Testis (tissue), 3 donors: ENCODE measurements around the gene CDKN3. TPM values are rescaled to one million over a fixed set of nuclear protein-coding genes. Genes with fewer than 3 reads are reported as not detected.
"Not testable (repeated sequence)": the region's sequence is repeated elsewhere in the genome, so short reads cannot be mapped to it uniquely, and the experiment has no call there.

ENCODE experiments used
- DNase-seq: peaks from one replicate; pipeline ENCODE4 v3.0.0-alpha.2; 2019
- H3K27ac ChIP-seq, 2 donors: fragments of 200-600 bp; sonication (generic); one replicate each; pipeline ENCODE4 v1.5.1; 2019
- H3K27me3 ChIP-seq: fragments of 200-600 bp; sonication (generic); one replicate; pipeline ENCODE4 v1.5.1; 2019
- H3K36me3 ChIP-seq: fragments of 200-600 bp; sonication (generic); one replicate; pipeline ENCODE4 v1.5.1; 2017; ENCODE audit warnings: low read depth; ENCODE audit errors: missing control alignments
- H3K4me1 ChIP-seq: fragments of 200-600 bp; sonication (generic); one replicate; pipeline ENCODE4 v1.5.1; 2019
- H3K4me3 ChIP-seq, 2 donors: fragments of 200-600 bp; sonication (generic); one replicate each; pipeline ENCODE4 v1.5.1; 2017 to 2019
- H3K9me3 ChIP-seq: fragments of 200-600 bp; sonication (generic); one replicate; pipeline ENCODE4 v1.5.1; 2017
- CTCF ChIP-seq, 3 experiments: fragments of 450-650 bp in 2 of 3; fragments of 200-600 bp in 1 of 3; sonication (generic) in 1 of 3; IDR thresholded peaks; one replicate each; pipeline ENCODE4 v1.5.1; 2016 to 2019; ENCODE audit warnings: antibody characterized with exemption in 3 of 3, mild to moderate bottlenecking in 2 of 3, moderate library complexity in 1 of 3
- POLR2A ChIP-seq: fragments of 450-650 bp; IDR thresholded peaks from one replicate; pipeline ENCODE4 v1.6.1; 2017; ENCODE audit warnings: antibody characterized with exemption, mild to moderate bottlenecking, moderate library complexity
- WGBS, 2 donors: methylation state at CpG; one replicate each; pipeline ENCODE4 v1.1.5; 2018; 5-methylcytosine and 5-hydroxymethylcytosine counted together
- intact Hi-C: fragments of 100-400 bp; cut with DNase I; formaldehyde crosslinking; loops from one replicate; pipeline ENCODE4 v1.15.1; 2023; ENCODE audit warnings: low total_unique reads
- polyA plus RNA-seq: library from polyadenylated mRNA; stranded (reverse); fragments of 350-450 nt; fragmentation: Illumina TruSeq; extraction: RNeasy Lipid Tissue Mini Kit (QIAGEN cat#74804); gene quantifications from one replicate; pipeline ENCODE4 v1.2.3, GENCODE V29; 2014; ENCODE audit warnings: low read depth, low replicate concordance; ENCODE audit not compliant: insufficient read depth
- total RNA-seq, 2 donors: library from RNA; depleted of rRNA; stranded (reverse); fragments of >200 nt; gene quantifications; one replicate each; pipeline ENCODE4 v1.2.3, GENCODE V29; 2016

CDKN3 gene
- total and polyA plus RNA-seq, 3 donors from 2014 or later, result 99.0 to 398 (median 160) TPM

DNA sequence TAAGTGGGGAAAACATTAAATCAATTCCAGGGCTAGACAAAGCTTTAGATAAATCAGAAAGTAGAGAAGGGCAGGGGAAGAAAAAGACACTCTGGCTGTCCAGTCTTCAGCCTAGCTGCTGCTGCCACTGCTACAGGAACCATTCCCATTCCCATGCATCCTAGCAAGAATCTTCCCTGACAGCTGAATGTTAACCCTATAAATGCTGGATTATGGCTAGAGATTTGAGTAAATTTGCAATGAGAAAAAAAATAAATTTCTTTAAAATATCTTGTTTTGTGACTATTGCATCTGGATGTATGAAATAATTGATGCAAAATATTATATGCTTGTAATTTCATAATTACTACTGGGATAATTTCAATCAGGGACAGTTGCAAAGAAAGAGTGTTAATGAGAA, 15.0 kb upstream of the CDKN3 start:
- no peaks in the 10 kb centered on the region for H3K9me3 ChIP-seq
- H3K27ac ChIP-seq, result no peak overlapping the region
- H3K36me3 ChIP-seq, result no peaks in the 10 kb centered on the region
- H3K4me3 ChIP-seq, result no peak overlapping the region
- no peaks in the 10 kb centered on the region for H3K4me1 ChIP-seq
- no peak for DNase-seq
- no peaks in the 10 kb centered on the region for H3K27me3 ChIP-seq
- intact Hi-C loops, result no loop called here
- TF ChIP-seq POLR2A (no peak), CTCF (IDR thresholded peaks at IDR 0.05) (no peak)

- no peak overlapping the region for H3K27ac ChIP-seq
- H3K4me3 ChIP-seq, result no peak overlapping the region
- no peaks in the 10 kb centered on the region for H3K36me3 ChIP-seq
- no peaks in the 10 kb centered on the region for H3K27me3 ChIP-seq
- WGBS, 2 donors, result 86 to 96% methylated on average over 4 of the region's 4 CpGs
- no peak for DNase-seq
- intact Hi-C loops, result no loop called here
- H3K4me1 ChIP-seq, result no peaks in the 10 kb centered on the region
- H3K9me3 ChIP-seq, result no peaks in the 10 kb centered on the region
- TF ChIP-seq CTCF (IDR thresholded peaks at IDR 0.05), result no peak
- no peak for TF ChIP-seq POLR2A
These were observed 13.0 kb upstream of the CDKN3 start for GRCh38 chr14:54383835-54384234.

GRCh38 chr14:54385556-54385955, 11.3 kb upstream of the CDKN3 start:
- Histone ChIP-seq H3K27ac (no peak overlapping the region), H3K4me3 (no peak overlapping the region), H3K9me3 (no peaks in the 10 kb centered on the region), H3K27me3 (no peaks in the 10 kb centered on the region), H3K36me3 (no peaks in the 10 kb centered on the region), H3K4me1 (no peaks in the 10 kb centered on the region)
- 63 to 69% methylated on average over 4 of the region's 4 CpGs for WGBS, 2 donors
- no peak for DNase-seq
- intact Hi-C loops, result no loop called here
- TF ChIP-seq POLR2A (no peak), CTCF (IDR thresholded peaks at IDR 0.05) (no peak)

- TF ChIP-seq POLR2A (no peak), CTCF (IDR thresholded peaks at IDR 0.05) (no peak)
These were observed 9.5 kb upstream of the CDKN3 start for GRCh38 chr14:54387328-54387727.

DNA sequence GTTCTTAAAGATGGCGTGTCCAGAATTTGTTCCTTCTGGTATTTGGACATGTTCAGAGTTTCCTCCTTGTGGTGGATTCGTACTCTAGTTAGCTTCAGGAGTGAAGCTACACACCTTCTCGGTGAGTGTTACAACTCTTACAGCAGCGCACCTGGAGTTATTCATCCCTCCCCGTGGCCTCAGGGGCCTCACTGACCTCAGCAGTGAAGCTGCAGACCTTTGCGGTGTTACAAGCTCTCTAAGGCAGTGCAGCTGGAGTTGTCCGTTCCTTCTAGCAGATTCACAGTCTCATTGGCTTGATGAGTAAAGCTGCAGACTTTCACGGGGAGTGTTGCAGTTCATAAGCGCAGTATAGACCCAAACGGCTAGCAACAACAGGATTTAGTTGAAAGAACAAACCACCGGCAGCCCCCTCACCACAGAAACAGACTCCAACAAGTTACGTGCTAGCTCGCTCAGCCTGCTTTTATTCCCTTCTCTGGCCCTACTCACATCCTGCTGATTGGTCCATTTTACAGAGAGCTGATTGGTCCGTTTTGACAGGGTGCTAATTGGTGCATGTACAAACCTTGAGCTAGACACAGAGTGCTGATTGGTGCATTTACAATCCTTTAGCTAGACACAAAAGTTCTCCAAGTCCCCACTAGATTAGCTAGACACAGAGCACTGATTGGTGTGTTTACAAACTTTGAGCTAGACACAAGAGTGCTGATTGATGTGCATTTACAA, 4.5 kb upstream of the CDKN3 start:
- Histone ChIP-seq H3K4me1 (no peaks in the 10 kb centered on the region), H3K36me3 (no peaks in the 10 kb centered on the region), H3K9me3 (no peaks in the 10 kb centered on the region), H3K27ac (no peak overlapping the region), H3K4me3 (peak overlapping the region; percentile 36 to 53), H3K27me3 (no peaks in the 10 kb centered on the region)
- WGBS, 2 donors, result 50 to 68% methylated on average over 14 of the region's 14 CpGs
- TF ChIP-seq POLR2A, result no peak
- TF ChIP-seq CTCF (IDR thresholded peaks at IDR 0.05), result no peak
- DNase-seq, result peak; percentile 72
- intact Hi-C loops, result no loop called here

More at GRCh38 chr14:54387328-54387727, 9.5 kb upstream of the CDKN3 start:
- no peak for DNase-seq
- Histone ChIP-seq H3K9me3 (no peaks in the 10 kb centered on the region), H3K36me3 (no peaks in the 10 kb centered on the region), H3K4me3 (no peak overlapping the region), H3K27me3 (no peaks in the 10 kb centered on the region), H3K4me1 (no peaks in the 10 kb centered on the region), H3K27ac (no peak overlapping the region)
- 97% methylated on average over 5 of the region's 5 CpGs for WGBS, 2 donors
- intact Hi-C loops, result no loop called here

GRCh38 chr14:54392986-54393884, 3.6 kb upstream of the CDKN3 start:
- DNase-seq, H3K9me3 ChIP-seq, H3K27ac ChIP-seq, H3K4me1 ChIP-seq, intact Hi-C loops, H3K27me3 ChIP-seq, H3K36me3 ChIP-seq: not testable (repeated sequence)
- WGBS, 2 donors, result 69 to 82% methylated on average over 8 to 65 of the region's 68 CpGs
- peak overlapping the region; percentile 36 to 53 for H3K4me3 ChIP-seq
